Epithelial cell of esophagus (primary cell): ENCODE measurements around the gene COASY.

Experiments used
- DNase-seq: peaks from one replicate; pipeline ENCODE4 v3.0.0; 2010; ENCODE audit warnings: low read depth
- H3K4me3 ChIP-seq: 2 replicates; pipeline ENCODE4 v1.5.1; 2011; ENCODE audit warnings: mild to moderate bottlenecking, low read length, control low read depth
- CTCF ChIP-seq: IDR thresholded peaks from 2 replicates; pipeline ENCODE4 v1.5.1; 2011; ENCODE audit warnings: low read depth, mild to moderate bottlenecking, low read length, control low read depth, inconsistent platforms; ENCODE audit not compliant: insufficient read depth; ENCODE audit errors: missing control alignments

COASY gene

GRCh38 chr17:42577532-42578281, 15.8 kb downstream of the COASY start, which contains the start of gene PSMC3IP:
TSS of gene PSMC3IP (minus strand) at chr17:42577729. CDS start at chr17:42577686, 43 bp downstream.
- peak; percentile 53 for TF ChIP-seq CTCF

GRCh38 chr17:42578282-42578869, 16.4 kb downstream of the COASY start:
- peak overlapping the region; percentile 86 for H3K4me3 ChIP-seq
- TF ChIP-seq CTCF, result peak; percentile 76
- peak; percentile 75 for DNase-seq

More at GRCh38 chr17:42577532-42578281, 15.8 kb downstream of the COASY start, which contains the start of gene PSMC3IP:
- H3K4me3 ChIP-seq, result peak within 1 kb of the TSS; percentile 86
- peak; percentile 96 for DNase-seq

- no peak overlapping the region for H3K4me3 ChIP-seq
- TF ChIP-seq CTCF, result no peak
- no peak for DNase-seq
These were observed 18.0 kb downstream of the COASY start for GRCh38 chr17:42579794-42580551.

DNA sequence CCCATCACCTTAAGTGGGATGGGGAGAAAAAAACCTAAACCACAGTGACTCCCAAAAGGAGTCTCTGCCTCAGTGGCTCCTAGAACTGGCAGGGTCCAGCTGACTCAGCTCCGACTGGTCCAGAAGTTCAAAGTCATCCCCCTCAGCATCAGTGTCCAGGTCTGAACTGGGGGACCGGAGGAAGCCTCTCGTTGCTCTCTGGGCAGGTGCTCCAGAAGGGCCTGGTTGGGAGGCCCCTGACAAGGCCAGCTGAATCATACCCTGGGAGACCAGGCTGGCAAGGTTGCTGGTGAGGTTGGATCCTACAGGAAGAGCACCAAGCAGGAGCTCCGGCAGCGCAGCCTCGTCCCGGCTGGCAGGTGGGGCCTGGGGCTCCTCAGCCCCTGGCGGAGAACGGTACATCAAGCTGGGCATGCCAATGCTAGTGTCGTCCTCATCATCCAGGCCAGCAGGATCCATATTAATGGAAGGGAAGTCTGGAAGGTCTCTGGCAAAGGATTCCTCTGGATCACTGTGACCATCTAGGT, 19.9 kb downstream of the COASY start:
- no peak overlapping the region for H3K4me3 ChIP-seq
- no peak for DNase-seq

GRCh38 chr17:42584880-42585279, 22.9 kb downstream of the COASY start:
- TF ChIP-seq CTCF, result no peak

More for the DNA sequence above, 19.9 kb downstream of the COASY start:
- no peak for TF ChIP-seq CTCF

GRCh38 chr17:42585353-42585752, 23.4 kb downstream of the COASY start:
- DNase-seq, result peak; percentile 16
- no peak overlapping the region for H3K4me3 ChIP-seq
- no peak for TF ChIP-seq CTCF

More at GRCh38 chr17:42584880-42585279, 22.9 kb downstream of the COASY start:
- no peak for DNase-seq
- no peak overlapping the region for H3K4me3 ChIP-seq
